HG03520 (cell line): ENCODE data around the gene ZNF32.

Experiments used
- ATAC-seq: cut with Tn5 transposase; IDR thresholded peaks from one replicate; pipeline ENCODE4 v1.9.1; 2021; ENCODE audit warnings: mild to moderate bottlenecking, moderate library complexity; ENCODE audit not compliant: unreplicated experiment

Gene ZNF32

GRCh38 chr10:43681220-43681619, 32.5 kb upstream of the ZNF32 start:
- ATAC-seq = no peak

- no peak for ATAC-seq
These were observed 31.4 kb upstream of the ZNF32 start for GRCh38 chr10:43680035-43680434.

GRCh38 chr10:43679509-43679908, 30.8 kb upstream of the ZNF32 start:
- no peak for ATAC-seq

- ATAC-seq = no peak
These were observed 30.0 kb upstream of the ZNF32 start for GRCh38 chr10:43678654-43679053.

GRCh38 chr10:43676901-43677300, 28.2 kb upstream of the ZNF32 start:
- ATAC-seq = no peak

- no peak for ATAC-seq
These were observed 27.6 kb upstream of the ZNF32 start for GRCh38 chr10:43676331-43676730.

- no peak for ATAC-seq
These were observed 26.0 kb upstream of the ZNF32 start for GRCh38 chr10:43674553-43675210.

- ATAC-seq = no peak
These were observed 24.8 kb upstream of the ZNF32 start for GRCh38 chr10:43673471-43673870.

GRCh38 chr10:43671659-43672531, 23.2 kb upstream of the ZNF32 start:
- ATAC-seq = no peak

- no peak for ATAC-seq
These were observed 20.7 kb upstream of the ZNF32 start for GRCh38 chr10:43669386-43669785.

GRCh38 chr10:43667761-43668386, 19.2 kb upstream of the ZNF32 start:
- no peak for ATAC-seq

- no peak for ATAC-seq
These were observed 18.6 kb upstream of the ZNF32 start for GRCh38 chr10:43667317-43667731.

- ATAC-seq = no peak
These were observed 17.9 kb upstream of the ZNF32 start for GRCh38 chr10:43666552-43666951.

GRCh38 chr10:43665054-43665453, 16.4 kb upstream of the ZNF32 start:
- ATAC-seq = no peak

GRCh38 chr10:43658227-43658626, 9.5 kb upstream of the ZNF32 start:
- no peak for ATAC-seq

- ATAC-seq = no peak
These were observed 6.6 kb upstream of the ZNF32 start for GRCh38 chr10:43655311-43655710.

GRCh38 chr10:43653746-43654145, 5.1 kb upstream of the ZNF32 start:
- no peak for ATAC-seq

GRCh38 chr10:43649185-43649523, 473 bp upstream of the ZNF32 start:
- no peak for ATAC-seq

- no peak for ATAC-seq
These were observed 635 bp downstream of the ZNF32 start for GRCh38 chr10:43648095-43648397.

GRCh38 chr10:43647576-43647975, 1.1 kb downstream of the ZNF32 start:
- ATAC-seq = no peak

GRCh38 chr10:43645866-43646265, 2.8 kb downstream of the ZNF32 start:
- ATAC-seq = no peak

- ATAC-seq = no peak
These were observed 4.4 kb downstream of the ZNF32 start for GRCh38 chr10:43644252-43644651.
